Stimulated activated CD8-positive, alpha-beta memory T cell treated with anti-CD3 and anti-CD28 coated beads, Interleukin-4, amount 100 ng/mL, for 4 hours (primary cell): ENCODE data around the gene ALKBH2.
"Not testable (repeated sequence)": the region's sequence is repeated elsewhere in the genome, so short reads cannot be mapped to it uniquely, and the experiment has no call there.

Experiments used
- DNase-seq, 2 donors: peaks; one replicate each; pipeline ENCODE4 v3.0.0-alpha.2; 2020; ENCODE audit warnings: low read depth in 2 of 2, low spot score in 1 of 2

The ALKBH2 gene

GRCh38 chr12:109069307-109070271, 23.7 kb downstream of the ALKBH2 start:
- no peak for DNase-seq

GRCh38 chr12:109065853-109066193, 27.4 kb downstream of the ALKBH2 start:
- no peak for DNase-seq

DNA sequence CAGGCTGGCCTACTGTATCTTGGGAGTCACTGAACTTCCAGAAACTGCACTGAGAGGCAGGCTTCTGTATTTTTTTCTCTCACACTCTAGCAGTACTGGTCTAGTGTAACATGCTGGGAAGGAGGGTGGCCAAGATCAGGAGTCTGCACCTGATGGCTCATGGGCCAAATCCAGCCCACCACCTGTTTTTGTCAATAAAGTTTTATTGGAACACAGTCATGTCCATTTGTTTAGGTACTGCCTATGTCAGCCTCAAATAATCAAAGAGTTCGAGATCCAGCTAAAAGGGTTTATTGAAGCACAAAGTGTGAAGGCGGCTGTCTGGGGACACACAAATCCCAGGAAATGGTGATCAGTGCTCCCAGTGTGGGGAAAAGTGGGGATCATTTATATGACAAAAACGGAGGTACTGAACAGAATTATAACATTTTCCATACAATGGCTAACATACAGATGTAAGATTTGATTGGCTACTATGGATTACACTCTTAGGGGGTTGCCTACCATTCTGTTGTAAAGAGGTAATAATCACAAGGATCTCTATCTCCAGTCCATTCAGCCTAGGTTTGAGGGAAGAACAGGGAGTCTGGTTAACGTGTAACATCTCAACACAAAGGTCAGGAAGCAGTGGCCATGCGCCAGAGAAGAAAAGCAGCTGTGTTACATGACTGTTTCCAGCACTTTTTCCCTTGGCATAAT, 28.0 kb downstream of the ALKBH2 start:
- DNase-seq: no peak

- DNase-seq: no peak
Measured at GRCh38 chr12:109064143-109064542, 29.1 kb downstream of the ALKBH2 start.

DNA sequence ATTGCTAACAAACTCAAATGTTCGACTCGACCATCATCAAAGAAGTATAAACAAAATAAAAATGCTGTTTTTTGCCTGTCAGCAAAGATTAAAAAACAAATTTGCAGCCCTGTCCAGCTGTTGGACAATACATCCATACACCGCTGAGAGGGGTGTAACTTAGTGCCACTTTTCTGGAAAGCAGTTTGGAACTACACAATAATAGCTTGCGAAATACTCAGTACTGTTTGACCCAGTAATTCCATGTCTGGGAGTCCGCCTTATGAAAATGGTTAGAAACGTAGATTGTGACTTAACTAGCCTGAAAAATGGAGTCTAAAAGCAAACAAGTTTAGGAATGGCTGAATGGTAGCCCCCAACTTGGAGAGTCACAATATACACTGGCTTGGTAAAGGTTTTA, 34.5 kb downstream of the ALKBH2 start:
- no peak for DNase-seq

- DNase-seq: no peak
Measured at GRCh38 chr12:109057376-109057775, 35.9 kb downstream of the ALKBH2 start.

GRCh38 chr12:109056891-109057290, 36.4 kb downstream of the ALKBH2 start:
- no peak for DNase-seq

- no peak for DNase-seq
Measured at GRCh38 chr12:109054520-109054919, 38.8 kb downstream of the ALKBH2 start.

GRCh38 chr12:109054124-109054513, 39.2 kb downstream of the ALKBH2 start:
- not testable (repeated sequence) for DNase-seq

GRCh38 chr12:109053382-109054123, 39.7 kb downstream of the ALKBH2 start:
- DNase-seq: no peak

- DNase-seq: peak; percentile 65 to 66
Measured at GRCh38 chr12:109052414-109053323, 40.6 kb downstream of the ALKBH2 start, which contains the start of gene USP30. Gene USP30, plus strand, starts transcription at chr12:109052576. Its CDS starts 103 bp downstream, at chr12:109052679.

GRCh38 chr12:109052097-109052413, 41.2 kb downstream of the ALKBH2 start:
- DNase-seq: no peak

GRCh38 chr12:109049794-109050193, 43.5 kb downstream of the ALKBH2 start:
- DNase-seq: not testable (repeated sequence)

DNA sequence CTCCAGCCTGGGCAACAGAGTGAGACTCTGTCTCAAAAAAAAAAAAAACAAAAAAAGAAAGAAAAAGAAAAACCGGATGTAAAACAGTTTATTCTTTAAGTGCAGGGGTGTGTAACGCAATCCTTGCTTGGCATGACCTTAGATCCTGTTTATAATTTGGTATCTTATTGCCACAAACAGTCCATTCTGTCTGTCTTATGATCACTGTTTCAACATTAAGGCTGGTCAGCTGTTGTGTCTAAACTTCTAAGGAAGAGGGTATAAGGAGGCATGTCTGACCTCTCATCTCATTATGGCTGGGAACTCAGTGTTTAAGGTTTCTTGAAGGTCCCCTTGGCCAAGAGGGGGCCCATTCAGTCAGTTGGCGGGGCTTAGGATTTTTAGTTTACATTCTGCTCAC, 44.6 kb downstream of the ALKBH2 start:
- not testable (repeated sequence) for DNase-seq

DNA sequence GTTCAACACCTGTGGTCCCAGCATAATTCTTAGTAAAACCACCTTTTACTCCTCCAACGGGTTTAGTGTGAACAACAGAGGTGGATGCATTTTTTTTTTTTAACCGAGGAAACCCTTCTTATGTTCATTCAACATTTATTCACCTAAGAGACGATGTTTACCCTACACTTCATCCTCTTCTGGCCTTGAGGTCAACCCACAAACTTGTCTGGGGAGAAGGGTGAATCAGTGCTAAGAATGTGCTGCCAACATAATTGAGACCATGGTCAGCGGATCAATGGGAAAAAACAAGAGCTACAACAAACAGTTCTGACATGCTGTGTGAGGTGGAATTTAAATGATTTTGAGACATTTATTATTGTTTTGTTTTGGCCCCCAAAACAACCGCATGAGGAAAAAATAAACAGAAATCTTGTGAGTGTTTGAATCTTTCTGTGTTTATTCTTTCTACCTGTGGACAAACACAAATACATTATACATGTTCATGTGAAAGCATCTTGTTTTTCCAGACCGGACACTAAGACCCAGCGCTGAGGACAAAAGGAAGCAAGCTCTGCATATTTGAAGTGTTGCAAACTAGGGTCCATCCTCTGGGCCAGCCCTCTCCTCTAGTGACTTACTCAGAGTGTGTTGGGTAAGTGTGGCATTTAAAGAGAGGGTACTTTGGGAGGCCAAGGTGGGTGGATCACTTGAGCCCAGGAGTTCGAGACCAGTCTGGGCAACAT, 46.0 kb downstream of the ALKBH2 start:
- no peak for DNase-seq

GRCh38 chr12:109044241-109044640, 49.0 kb downstream of the ALKBH2 start:
- no peak for DNase-seq
